HepG2 (cell line): Measurements from ENCODE around the gene PIM3. TPM values are rescaled to one million over a fixed set of nuclear protein-coding genes. Genes with fewer than 3 reads are reported as not detected.

Source experiments
- AKNA ChIP-seq: sonication (generic); formaldehyde crosslinking; IDR thresholded peaks from 2 replicates; pipeline ENCODE4 v1.4.0; 2020; ENCODE audit warnings: missing genetic modification reagents, borderline replicate concordance
- ATF4 ChIP-seq, 2 experiments: fragments of 450-650 bp in 1 of 2; sonication (generic) in 1 of 2; formaldehyde crosslinking; IDR thresholded peaks; 2 replicates each; pipeline versions ENCODE4 v1.5.0 to v1.8.0; 2020 to 2022; ENCODE audit warnings: mild to moderate bottlenecking in 1 of 2, missing genetic modification reagents in 1 of 2
- HMGA1 ChIP-seq: sonication (generic); formaldehyde crosslinking; conservative IDR thresholded peaks from 2 replicates; pipeline ENCODE4 v1.4.0; 2020; ENCODE audit warnings: missing genetic modification reagents
- HNF4A ChIP-seq: sonication (generic); formaldehyde crosslinking; IDR thresholded peaks from 2 replicates; pipeline ENCODE4 v1.4.0; 2020; ENCODE audit warnings: missing genetic modification reagents
- HNRNPL ChIP-seq: fragments of 200-400 bp; formaldehyde crosslinking; IDR thresholded peaks from 2 replicates; pipeline ENCODE4 v1.6.1; 2017; ENCODE audit warnings: mild to moderate bottlenecking, low read depth, low read length
- KDM3A ChIP-seq: IDR thresholded peaks from 2 replicates; pipeline ENCODE4 v1.6.1; 2018; ENCODE audit warnings: low read depth, missing compliant biosample characterization
- MED13 ChIP-seq: sonication (generic); formaldehyde crosslinking; IDR thresholded peaks from 2 replicates; pipeline ENCODE4 v1.5.0; 2020; ENCODE audit warnings: missing genetic modification reagents
- REST ChIP-seq, 2 experiments: IDR thresholded peaks; 2 replicates each; pipeline ENCODE4 v1.6.1; 2011 to 2012; ENCODE audit warnings: low read length in 2 of 2, borderline replicate concordance in 1 of 2, low read depth in 1 of 2, mild to moderate bottlenecking in 1 of 2, moderate library complexity in 1 of 2
- SETDB1 ChIP-seq: sonication (generic); formaldehyde crosslinking; IDR thresholded peaks from 2 replicates; pipeline ENCODE4 v1.5.1; 2020; ENCODE audit warnings: missing genetic modification reagents, mild to moderate bottlenecking, borderline replicate concordance
- SNRNP70 ChIP-seq: fragments of 200-400 bp; formaldehyde crosslinking; IDR thresholded peaks from 2 replicates; pipeline ENCODE4 v1.6.1; 2017; ENCODE audit warnings: mild to moderate bottlenecking, low read depth, low read length, moderate library complexity
- ZNF121 ChIP-seq: sonication (generic); formaldehyde crosslinking; IDR thresholded peaks from 2 replicates; pipeline ENCODE4 v1.5.0; 2020; ENCODE audit warnings: mild to moderate bottlenecking, missing genetic modification reagents
- ZNF256 ChIP-seq: sonication (generic); formaldehyde crosslinking; conservative IDR thresholded peaks from 2 replicates; pipeline ENCODE4 v1.4.0; 2020; ENCODE audit warnings: missing genetic modification reagents
- ZNF546 ChIP-seq: sonication (generic); formaldehyde crosslinking; conservative IDR thresholded peaks from 2 replicates; pipeline ENCODE4 v1.8.1; 2023; ENCODE audit warnings: mild to moderate bottlenecking, missing genetic modification reagents
- ZNF557 ChIP-seq: sonication (generic); formaldehyde crosslinking; IDR thresholded peaks from 2 replicates; pipeline ENCODE4 v1.4.0; 2020; ENCODE audit warnings: missing genetic modification reagents
- ZNF619 ChIP-seq: sonication (generic); formaldehyde crosslinking; IDR thresholded peaks from 2 replicates; pipeline ENCODE4 v1.4.0; 2020; ENCODE audit warnings: mild to moderate bottlenecking, missing genetic modification reagents
- ZNF652 ChIP-seq: IDR thresholded peaks from 2 replicates; pipeline ENCODE4 v1.6.1; 2016; ENCODE audit warnings: low read depth, borderline replicate concordance
- ZNF713 ChIP-seq: sonication (generic); formaldehyde crosslinking; IDR thresholded peaks from 2 replicates; pipeline ENCODE4 v1.4.0; 2020; ENCODE audit warnings: mild to moderate bottlenecking, missing genetic modification reagents
- ZNF83 ChIP-seq: sonication (generic); formaldehyde crosslinking; IDR thresholded peaks from 2 replicates; pipeline ENCODE4 v1.4.0; 2020; ENCODE audit warnings: missing genetic modification reagents, mild to moderate bottlenecking, borderline replicate concordance
- polyA plus RNA-seq, 8 experiments: library from polyadenylated mRNA; depleted of rRNA in 3 of 8; stranded (reverse) in 7 of 8; unstranded in 1 of 8; fragments of >200 nt; fragmentation: Illumina TruSeq in 4 of 8; extraction: Trizol in 4 of 8; gene quantifications; 2 replicates each; pipeline versions ENCODE4 v1.2.1 to v1.2.3, GENCODE V29; 2011 to 2016; ENCODE audit warnings: low read depth in 4 of 8, missing spikeins in 1 of 8, mixed read lengths in 1 of 8; ENCODE audit not compliant: insufficient read depth in 1 of 8
- total RNA-seq, 5 experiments: library from RNA; depleted of rRNA; stranded (reverse); fragments of >200 nt; fragmentation: Illumina TruSeq; extraction: Trizol; gene quantifications; 2 replicates each; pipeline ENCODE4 v1.2.3, GENCODE V29; 2016; ENCODE audit warnings: low read depth in 1 of 5

The PIM3 gene
- total and polyA plus RNA-seq, 2 of the 13 experiments (the other 11 are each of a cell fraction or from before 2014, with no cell fraction given) = 21.6 to 31.2 TPM

GRCh38 chr22:49971232-49972162 lies 10.9 kb downstream of the PIM3 start (continued):
- no peak for TF ChIP-seq REST (IDR thresholded peaks at IDR 0.05; ENCODE audit: borderline replicate concordance in 1 of 2, low read depth in 1 of 2, low read length in 2 of 2)
- TF ChIP-seq ZNF557 (CRISPR knock-in tag) = no peak
- no peak for TF ChIP-seq ZNF652 (CRISPR knock-in tag)
- TF ChIP-seq HNRNPL = no peak
- no peak for TF ChIP-seq ZNF546 (CRISPR knock-in tag)
- TF ChIP-seq ATF4 (CRISPR knock-in tag; IDR thresholded peaks at IDR 0.05) = no peak
- TF ChIP-seq SETDB1 = no peak
- no peak for TF ChIP-seq MED13
- TF ChIP-seq ZNF619 = no peak
- TF ChIP-seq KDM3A (CRISPR knock-in tag) = 0 out of 2 replicates have a peak, but pooled peaks have one; percentile 21
- no peak for TF ChIP-seq SNRNP70
- TF ChIP-seq AKNA = no peak
- no peak for TF ChIP-seq ZNF121 (CRISPR knock-in tag)
- TF ChIP-seq ZNF83 (CRISPR knock-in tag) = peak; percentile 49; the same call in 1 of the 2 replicates
- no peak for TF ChIP-seq ZNF713 (CRISPR knock-in tag)
- no peak for TF ChIP-seq HMGA1 (CRISPR knock-in tag)
- TF ChIP-seq ZNF256 (CRISPR knock-in tag) = no peak
- 0 out of 2 replicates have a peak, but pooled peaks have one; percentile 4 for TF ChIP-seq HNF4A (CRISPR knock-in tag)
